CD4-positive, alpha-beta T cell (primary cell): ENCODE measurements around the gene CPNE7. TPM values are rescaled to one million over a fixed set of nuclear protein-coding genes. Genes with fewer than 3 reads are reported as not detected.
A peak's percentile ranks its signal among the peaks of the same experiment; 100 is the strongest.

Experiments
- ATAC-seq: fragments of 200-7000 bp; cut with Tn5 transposase; one replicate; pipeline ENCODE4 v1.10.0; 2022; ENCODE audit warnings: mild to moderate bottlenecking; ENCODE audit not compliant: poor library complexity
- CTCF ChIA-PET: fragments of 350-600 bp; sonication (Branson Sonifier 250); formaldehyde crosslinking; loops from one replicate; lab custom pipeline; 2021; ENCODE audit warnings: antibody characterized with exemption, inconsistent platforms; lab: Charles Lee
- POLR2A ChIA-PET: fragments of 350-600 bp; sonication (Branson Sonifier 250); formaldehyde crosslinking; loops from one replicate; lab custom pipeline; 2021; ENCODE audit warnings: antibody characterized with exemption, inconsistent platforms; lab: Charles Lee
- DNase-seq, 14 experiments: peaks; one replicate each; pipeline ENCODE4 v3.0.0-alpha.2; 2013 to 2020; ENCODE audit warnings: mixed read lengths in 2 of 14
- H3K27ac ChIP-seq, 2 donors: one replicate each; pipeline versions ENCODE4 v1.5.1 to v1.7.0; 2013; ENCODE audit warnings: low read length in 2 of 2, low read depth in 1 of 2, mild to moderate bottlenecking in 1 of 2
- H3K27me3 ChIP-seq, 2 experiments: 1 replicate in 1 of 2; 2 replicates in 1 of 2; pipeline versions ENCODE4 v1.6.1 to v1.7.0; 2013; ENCODE audit warnings: low read length in 2 of 2, control low read depth in 1 of 2, mild to moderate bottlenecking in 1 of 2, moderate library complexity in 1 of 2; ENCODE audit not compliant: insufficient read depth in 2 of 2, control insufficient read depth in 1 of 2
- H3K36me3 ChIP-seq: one replicate; pipeline ENCODE4 v1.6.1; 2013; ENCODE audit warnings: low read length, control low read depth; ENCODE audit not compliant: insufficient read depth
- H3K4me1 ChIP-seq: one replicate; pipeline ENCODE4 v1.6.1; 2013; ENCODE audit warnings: low read length, control low read depth; ENCODE audit not compliant: insufficient read depth
- H3K4me3 ChIP-seq: one replicate; pipeline ENCODE4 v1.5.1; 2013; ENCODE audit warnings: mild to moderate bottlenecking, low read length, moderate library complexity
- H3K9me3 ChIP-seq, 2 experiments: 1 replicate in 1 of 2; 2 replicates in 1 of 2; pipeline versions ENCODE4 v1.6.1 to v1.7.0; 2013; ENCODE audit warnings: low read length in 2 of 2, mild to moderate bottlenecking in 2 of 2, control low read depth in 1 of 2, moderate library complexity in 1 of 2; ENCODE audit not compliant: control insufficient read depth in 1 of 2, insufficient read depth in 1 of 2
- H3K27ac Mint-ChIP-seq: one replicate; pipeline ENCODE4 v1.8.0; 2020; ENCODE audit warnings: mixed read lengths
- H3K27me3 Mint-ChIP-seq: one replicate; pipeline ENCODE4 v1.8.0; 2021; ENCODE audit warnings: mixed read lengths
- H3K36me3 Mint-ChIP-seq: one replicate; pipeline ENCODE4 v1.8.0; 2021; ENCODE audit warnings: low read depth, mixed read lengths
- H3K4me1 Mint-ChIP-seq: one replicate; pipeline ENCODE4 v1.8.0; 2021; ENCODE audit warnings: low read depth, mixed read lengths
- H3K4me3 Mint-ChIP-seq: one replicate; pipeline ENCODE4 v1.8.0; 2020; ENCODE audit warnings: mild to moderate bottlenecking, mixed read lengths
- H3K9me3 Mint-ChIP-seq: one replicate; pipeline ENCODE4 v1.8.0; 2020; ENCODE audit warnings: mixed read lengths
- intact Hi-C, 2 experiments: fragments of 100-400 bp; cut with DNase I in 1 of 2; cut with micrococcal nuclease in 1 of 2; formaldehyde crosslinking; loops; one replicate each; pipeline versions ENCODE4 v1.15.1 to v1.9.0; 2023 to 2025; cut with DNase I, micrococcal nuclease
- total RNA-seq, 174 experiments: library from RNA in 2 of 174; stranded (reverse) in 2 of 174; gene quantifications; one replicate each; pipeline ENCODE4 v1.2.3 and lab custom pipeline; 2021 to 2026
- TF ChIP-seq, protein P1 (sequence below): fragments of 200-600 bp; IDR thresholded peaks from one replicate; pipeline ENCODE4 v1.8.0; 2022; ENCODE audit warnings: antibody characterized with exemption, mild to moderate bottlenecking

Gene CPNE7
- total RNA-seq, 2 experiments from 2014 or later = 1.0 to 1.3 TPM

DNA sequence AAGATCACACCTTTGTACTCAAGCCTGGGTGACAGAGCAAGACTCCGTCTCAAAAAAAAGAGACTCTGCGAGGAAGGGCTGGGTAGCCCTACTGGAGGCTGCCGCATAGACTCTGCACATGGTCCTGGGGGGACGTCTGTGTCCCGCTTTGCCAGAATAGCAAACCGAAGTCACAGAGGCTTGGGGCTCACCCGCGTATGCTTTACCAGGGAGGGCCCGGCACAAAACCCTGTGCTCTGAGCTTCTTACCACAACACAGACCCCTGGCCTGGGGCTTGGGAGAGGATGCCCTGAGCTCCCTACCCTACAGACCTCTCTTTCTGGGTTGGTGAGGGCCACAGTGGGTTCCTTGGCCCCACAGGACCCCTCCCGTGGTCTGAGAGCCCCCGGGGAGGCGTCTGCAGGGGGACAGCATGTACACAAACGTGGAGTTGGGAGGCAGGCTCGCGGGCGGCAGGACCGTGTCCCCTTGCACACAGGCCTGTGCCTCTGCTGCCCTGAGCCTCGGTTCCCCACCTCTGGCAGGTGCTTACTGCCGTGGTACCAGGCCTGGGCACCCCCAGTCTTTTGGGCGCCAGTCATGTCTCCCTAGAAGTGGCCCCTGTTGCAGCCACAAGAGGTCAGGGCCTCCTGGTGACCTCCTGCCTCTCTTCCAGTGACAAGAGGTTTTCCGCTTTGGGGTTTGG lies 13.8 kb downstream of the CPNE7 start:
- ChIA-PET POLR2A (no interaction called here), CTCF (no interaction called here)
- no peaks in the 10 kb centered on the region for H3K27me3 ChIP-seq
- no peak overlapping the region for H3K4me3 ChIP-seq
- Mint-ChIP-seq H3K4me3 (no peak overlapping the region), H3K27me3 (no peaks in the 10 kb centered on the region), H3K36me3 (no peaks in the 10 kb centered on the region), H3K9me3 (no peaks in the 10 kb centered on the region), H3K4me1 (peaks cover 9% of the 10 kb centered on the region), H3K27ac (no peak overlapping the region)
- peaks cover 21% of the 10 kb centered on the region for H3K4me1 ChIP-seq
- TF ChIP-seq, protein P1, sequence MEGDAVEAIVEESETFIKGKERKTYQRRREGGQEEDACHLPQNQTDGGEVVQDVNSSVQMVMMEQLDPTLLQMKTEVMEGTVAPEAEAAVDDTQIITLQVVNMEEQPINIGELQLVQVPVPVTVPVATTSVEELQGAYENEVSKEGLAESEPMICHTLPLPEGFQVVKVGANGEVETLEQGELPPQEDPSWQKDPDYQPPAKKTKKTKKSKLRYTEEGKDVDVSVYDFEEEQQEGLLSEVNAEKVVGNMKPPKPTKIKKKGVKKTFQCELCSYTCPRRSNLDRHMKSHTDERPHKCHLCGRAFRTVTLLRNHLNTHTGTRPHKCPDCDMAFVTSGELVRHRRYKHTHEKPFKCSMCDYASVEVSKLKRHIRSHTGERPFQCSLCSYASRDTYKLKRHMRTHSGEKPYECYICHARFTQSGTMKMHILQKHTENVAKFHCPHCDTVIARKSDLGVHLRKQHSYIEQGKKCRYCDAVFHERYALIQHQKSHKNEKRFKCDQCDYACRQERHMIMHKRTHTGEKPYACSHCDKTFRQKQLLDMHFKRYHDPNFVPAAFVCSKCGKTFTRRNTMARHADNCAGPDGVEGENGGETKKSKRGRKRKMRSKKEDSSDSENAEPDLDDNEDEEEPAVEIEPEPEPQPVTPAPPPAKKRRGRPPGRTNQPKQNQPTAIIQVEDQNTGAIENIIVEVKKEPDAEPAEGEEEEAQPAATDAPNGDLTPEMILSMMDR = no peak
- ATAC-seq (no peak), DNase-seq (no peak)
- no peaks in the 10 kb centered on the region for H3K36me3 ChIP-seq
- intact Hi-C loops = no loop called here
- no peak overlapping the region for H3K27ac ChIP-seq
- H3K9me3 ChIP-seq = peaks cover 0 to 4% of the 10 kb centered on the region in 2 experiments

GRCh38 chr16:89593841-89594240 lies 18.3 kb downstream of the CPNE7 start:
- H3K9me3 ChIP-seq = no peaks in the 10 kb centered on the region
- H3K4me1 Mint-ChIP-seq = peaks cover 9% of the 10 kb centered on the region
- ChIA-PET CTCF (interaction anchor here (0.5 to 1.7 kb wide), 2 partner anchors 22 to 273 kb away, joined by 3 to 8 read pairs; no protein-coding TSS in a partner anchor), POLR2A (interaction anchor here (1.3 kb wide), 1 partner anchor 18 kb away, joined by 3 read pairs; the partner anchor contains the start of gene CPNE7)
- H3K27me3 ChIP-seq = no peaks in the 10 kb centered on the region
- no peaks in the 10 kb centered on the region for H3K36me3 ChIP-seq
- peaks cover 25% of the 10 kb centered on the region for H3K4me1 ChIP-seq
- TF ChIP-seq, protein P1 = no peak
- H3K27ac Mint-ChIP-seq = peak overlapping the region; percentile 77
- H3K27ac ChIP-seq = no peak overlapping the region
- DNase-seq = peak in 13 of 14 experiments; percentile 34 to 88 (median 47)
- peak; percentile 94 for ATAC-seq
- H3K4me3 Mint-ChIP-seq = peak overlapping the region; percentile 39
- no peaks in the 10 kb centered on the region for H3K27me3 Mint-ChIP-seq
- intact Hi-C loops = no loop called here
- H3K4me3 ChIP-seq = peak overlapping the region; percentile 4
- H3K9me3 Mint-ChIP-seq = no peaks in the 10 kb centered on the region
- H3K36me3 Mint-ChIP-seq = no peaks in the 10 kb centered on the region

DNA sequence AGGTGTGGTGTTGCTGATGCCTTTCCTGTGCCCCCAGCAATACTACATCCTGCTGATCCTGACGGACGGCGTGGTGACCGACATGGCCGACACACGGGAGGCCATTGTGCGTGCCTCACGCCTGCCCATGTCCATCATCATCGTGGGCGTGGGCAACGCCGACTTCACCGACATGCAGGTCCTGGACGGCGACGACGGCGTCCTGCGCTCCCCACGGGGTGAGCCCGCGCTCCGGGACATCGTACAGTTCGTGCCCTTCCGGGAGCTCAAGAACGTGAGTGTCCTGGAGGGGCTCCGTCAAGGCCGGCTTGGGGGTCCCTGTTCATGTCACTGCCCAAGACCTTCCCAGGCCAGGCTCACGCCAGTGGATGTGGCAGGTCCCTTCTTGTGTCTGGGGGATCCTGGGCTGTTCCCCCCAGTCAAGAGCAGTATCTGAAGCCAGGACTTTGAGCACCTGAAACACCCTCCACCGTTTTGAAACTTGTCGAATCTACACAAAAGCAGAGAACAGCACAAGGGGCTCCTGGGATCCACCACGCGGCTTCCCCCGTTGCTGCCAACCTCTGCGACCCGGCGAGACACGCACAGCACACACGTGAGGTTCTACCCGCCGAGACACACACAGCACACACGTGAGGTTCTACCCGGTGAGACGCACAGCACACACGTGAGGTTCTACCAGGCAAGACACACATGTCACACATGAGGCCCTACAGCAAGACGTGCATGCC lies 19.9 kb downstream of the CPNE7 start:
- H3K4me3 Mint-ChIP-seq = no peak overlapping the region
- ATAC-seq (no peak), DNase-seq (no peak)
- Histone ChIP-seq H3K36me3 (no peaks in the 10 kb centered on the region), H3K4me3 (no peak overlapping the region), H3K9me3 (no peaks in the 10 kb centered on the region), H3K27me3 (no peaks in the 10 kb centered on the region), H3K4me1 (peaks cover 31% of the 10 kb centered on the region), H3K27ac (no peak overlapping the region)
- no peaks in the 10 kb centered on the region for H3K27me3 Mint-ChIP-seq
- ChIA-PET CTCF (interaction anchor here (1.7 kb wide), 1 partner anchor 21 kb away, joined by 8 read pairs; no protein-coding TSS in a partner anchor), POLR2A (no interaction called here)
- peaks cover 9% of the 10 kb centered on the region for H3K4me1 Mint-ChIP-seq
- H3K36me3 Mint-ChIP-seq = no peaks in the 10 kb centered on the region
- no peaks in the 10 kb centered on the region for H3K9me3 Mint-ChIP-seq
- TF ChIP-seq, protein P1 = no peak
- intact Hi-C loops = no loop called here
- no peak overlapping the region for H3K27ac Mint-ChIP-seq
